ENCODE results near the gene PARVB. TPM values are rescaled to one million over a fixed set of nuclear protein-coding genes. Genes with fewer than 3 reads are reported as not detected.

The PARVB gene
- total and polyA plus RNA-seq, 2 of the 8 experiments (the other 6 are each of a cell fraction or from before 2014, with no cell fraction given): 14.5 to 18.6 TPM

- no peak for TF ChIP-seq RNF2 (IDR thresholded peaks at IDR 0.05; ENCODE audit: borderline replicate concordance, low read depth, low read length, missing control alignments, poor library complexity, severe bottlenecking)
These were observed 169.4 kb downstream of the PARVB start (continued) for GRCh38 chr22:44193535-44193891.
